Ectodermal cell (in vitro differentiated cells): Measurements from ENCODE around the gene PHYHIPL.

Experiments used
- H3K27ac ChIP-seq: 2 replicates; pipeline ENCODE4 v1.7.0; 2013; ENCODE audit warnings: mild to moderate bottlenecking, low read depth, low read length; ENCODE audit not compliant: insufficient read depth, poor library complexity, severe bottlenecking
- H3K27me3 ChIP-seq: 2 replicates; pipeline ENCODE4 v1.7.0; 2013; ENCODE audit warnings: mild to moderate bottlenecking, low read length; ENCODE audit not compliant: insufficient read depth, control insufficient read depth, poor library complexity, severe bottlenecking
- H3K36me3 ChIP-seq: one replicate; pipeline ENCODE4 v1.7.0; 2013; ENCODE audit warnings: low read length; ENCODE audit not compliant: control insufficient read depth, insufficient read depth
- H3K4me1 ChIP-seq: one replicate; pipeline ENCODE4 v1.7.0; 2013; ENCODE audit warnings: low read length; ENCODE audit not compliant: control insufficient read depth, insufficient read depth
- H3K4me3 ChIP-seq: 2 replicates; pipeline ENCODE4 v1.7.0; 2013; ENCODE audit warnings: low read depth, low read length, control low read depth; ENCODE audit not compliant: insufficient read depth
- H3K9me3 ChIP-seq: 2 replicates; pipeline ENCODE4 v1.7.0; 2013; ENCODE audit warnings: mild to moderate bottlenecking, low read length, moderate library complexity; ENCODE audit not compliant: control insufficient read depth
- WGBS, 2 experiments: methylation state at CpG; one replicate each; pipeline ENCODE4 v1.1.7; 2013; ENCODE audit warnings: missing lambda C conversion rate in 2 of 2; 5-methylcytosine and 5-hydroxymethylcytosine counted together

PHYHIPL gene

GRCh38 chr10:59271160-59271559, 94.7 kb downstream of the PHYHIPL start:
- Histone ChIP-seq H3K27ac (no peak overlapping the region), H3K4me3 (no peak overlapping the region), H3K9me3 (no peaks in the 10 kb centered on the region), H3K4me1 (no peaks in the 10 kb centered on the region), H3K36me3 (no peaks in the 10 kb centered on the region), H3K27me3 (no peaks in the 10 kb centered on the region)
- 73 to 78% methylated on average over 4 of the region's 4 CpGs for WGBS, 2 experiments

GRCh38 chr10:59272061-59272460, 95.6 kb downstream of the PHYHIPL start:
- Histone ChIP-seq H3K4me1 (no peaks in the 10 kb centered on the region), H3K4me3 (no peak overlapping the region), H3K9me3 (no peaks in the 10 kb centered on the region), H3K27ac (no peak overlapping the region), H3K27me3 (no peaks in the 10 kb centered on the region), H3K36me3 (no peaks in the 10 kb centered on the region)

- Histone ChIP-seq H3K27me3 (no peaks in the 10 kb centered on the region), H3K4me1 (no peaks in the 10 kb centered on the region), H3K27ac (no peak overlapping the region), H3K9me3 (no peaks in the 10 kb centered on the region), H3K4me3 (no peak overlapping the region), H3K36me3 (no peaks in the 10 kb centered on the region)
- 88 to 100% methylated on average over 1 of the region's 1 CpG for WGBS, 2 experiments
These were observed 97.0 kb downstream of the PHYHIPL start for GRCh38 chr10:59273445-59273844.

GRCh38 chr10:59276133-59276532, 99.7 kb downstream of the PHYHIPL start:
- Histone ChIP-seq H3K4me1 (no peaks in the 10 kb centered on the region), H3K36me3 (no peaks in the 10 kb centered on the region), H3K4me3 (no peak overlapping the region), H3K9me3 (no peaks in the 10 kb centered on the region), H3K27ac (no peak overlapping the region), H3K27me3 (no peaks in the 10 kb centered on the region)

- no peak overlapping the region for H3K27ac ChIP-seq
- no peaks in the 10 kb centered on the region for H3K9me3 ChIP-seq
- H3K27me3 ChIP-seq, result no peaks in the 10 kb centered on the region
- H3K4me3 ChIP-seq, result no peak overlapping the region
- no peaks in the 10 kb centered on the region for H3K4me1 ChIP-seq
- H3K36me3 ChIP-seq, result no peaks in the 10 kb centered on the region
These were observed 100.5 kb downstream of the PHYHIPL start for GRCh38 chr10:59276919-59277318.

- Histone ChIP-seq H3K36me3 (no peaks in the 10 kb centered on the region), H3K27ac (no peak overlapping the region), H3K9me3 (no peaks in the 10 kb centered on the region), H3K4me3 (no peak overlapping the region), H3K4me1 (peaks cover 12% of the 10 kb centered on the region), H3K27me3 (no peaks in the 10 kb centered on the region)
- 100% methylated on average over 1 of the region's 1 CpG for WGBS, 2 experiments
These were observed 103.0 kb downstream of the PHYHIPL start for GRCh38 chr10:59279476-59279875.

- Histone ChIP-seq H3K9me3 (no peaks in the 10 kb centered on the region), H3K27me3 (no peaks in the 10 kb centered on the region), H3K4me1 (peaks cover 12% of the 10 kb centered on the region), H3K27ac (no peak overlapping the region), H3K4me3 (no peak overlapping the region), H3K36me3 (no peaks in the 10 kb centered on the region)
- 96 to 100% methylated on average over 1 of the region's 1 CpG for WGBS, 2 experiments
These were observed 103.6 kb downstream of the PHYHIPL start for GRCh38 chr10:59279991-59280505.

GRCh38 chr10:59281861-59282260, 105.4 kb downstream of the PHYHIPL start:
- Histone ChIP-seq H3K36me3 (no peaks in the 10 kb centered on the region), H3K27ac (no peak overlapping the region), H3K9me3 (no peaks in the 10 kb centered on the region), H3K4me1 (peaks cover 12% of the 10 kb centered on the region), H3K4me3 (no peak overlapping the region), H3K27me3 (no peaks in the 10 kb centered on the region)
- 76 to 87% methylated on average over 1 of the region's 1 CpG for WGBS, 2 experiments

GRCh38 chr10:59283456-59284091, 107.1 kb downstream of the PHYHIPL start:
- Histone ChIP-seq H3K9me3 (no peaks in the 10 kb centered on the region), H3K36me3 (no peaks in the 10 kb centered on the region), H3K4me1 (peaks cover 12% of the 10 kb centered on the region), H3K27ac (no peak overlapping the region), H3K27me3 (no peaks in the 10 kb centered on the region), H3K4me3 (no peak overlapping the region)
- WGBS, 2 experiments, result 89% methylated on average over 9 of the region's 9 CpGs

GRCh38 chr10:59284118-59284975, 107.9 kb downstream of the PHYHIPL start:
- H3K9me3 ChIP-seq, result no peaks in the 10 kb centered on the region
- H3K36me3 ChIP-seq, result no peaks in the 10 kb centered on the region
- H3K27ac ChIP-seq, result no peak overlapping the region
- peaks cover 12% of the 10 kb centered on the region for H3K4me1 ChIP-seq
- no peak overlapping the region for H3K4me3 ChIP-seq
- no peaks in the 10 kb centered on the region for H3K27me3 ChIP-seq
- 89 to 92% methylated on average over 7 of the region's 7 CpGs for WGBS, 2 experiments
